HepG2 (cell line): ENCODE results near the gene NUBP2. TPM values are rescaled to one million over a fixed set of nuclear protein-coding genes. Genes with fewer than 3 reads are reported as not detected.

Experiments
- ARHGAP35 ChIP-seq: sonication (generic); formaldehyde crosslinking; IDR thresholded peaks from 2 replicates; pipeline ENCODE4 v1.9.0; 2022; ENCODE audit warnings: mild to moderate bottlenecking, inconsistent platforms, moderate library complexity, missing genetic modification reagents, borderline replicate concordance
- CSRNP1 ChIP-seq: sonication (generic); formaldehyde crosslinking; IDR thresholded peaks from 2 replicates; pipeline ENCODE4 v1.8.1; 2023; ENCODE audit warnings: mild to moderate bottlenecking, missing genetic modification reagents
- HMGXB3 ChIP-seq: sonication (generic); formaldehyde crosslinking; IDR thresholded peaks from 2 replicates; pipeline ENCODE4 v1.4.0; 2020; ENCODE audit warnings: missing genetic modification reagents, borderline replicate concordance
- JUNB ChIP-seq: sonication (generic); formaldehyde crosslinking; IDR thresholded peaks from 2 replicates; pipeline ENCODE4 v1.8.0; 2022; ENCODE audit warnings: missing genetic modification reagents, mild to moderate bottlenecking, borderline replicate concordance
- NFIC ChIP-seq: IDR thresholded peaks from 2 replicates; pipeline ENCODE4 v1.6.1; 2012; ENCODE audit warnings: mild to moderate bottlenecking, low read length, inconsistent platforms
- RNF2 ChIP-seq: fragments of 450-650 bp; conservative IDR thresholded peaks from 2 replicates; pipeline ENCODE4 v1.6.1; 2016; ENCODE audit warnings: low read depth
- RNF219 ChIP-seq: sonication (generic); formaldehyde crosslinking; IDR thresholded peaks from 2 replicates; pipeline ENCODE4 v1.5.0; 2020; ENCODE audit warnings: mild to moderate bottlenecking, missing genetic modification reagents
- U2AF1 ChIP-seq: fragments of 200-400 bp; formaldehyde crosslinking; optimal IDR thresholded peaks from 2 replicates; pipeline ENCODE3; 2017; ENCODE audit warnings: mild to moderate bottlenecking, low read depth, low read length
- ZBTB25 ChIP-seq: IDR thresholded peaks from 2 replicates; pipeline ENCODE4 v1.6.1; 2018; ENCODE audit warnings: missing genetic modification reagents
- ZBTB3 ChIP-seq: sonication (generic); formaldehyde crosslinking; IDR thresholded peaks from 2 replicates; pipeline ENCODE4 v1.4.0; 2020; ENCODE audit warnings: low read depth, mild to moderate bottlenecking, moderate library complexity, missing genetic modification reagents, borderline replicate concordance
- ZBTB7A ChIP-seq: sonication (generic); formaldehyde crosslinking; IDR thresholded peaks from 2 replicates; pipeline ENCODE4 v1.8.0; 2022; ENCODE audit warnings: mild to moderate bottlenecking, missing genetic modification reagents
- ZNF34 ChIP-seq: sonication (generic); formaldehyde crosslinking; IDR thresholded peaks from 2 replicates; pipeline ENCODE4 v1.4.0; 2020; ENCODE audit warnings: mild to moderate bottlenecking, missing genetic modification reagents, borderline replicate concordance
- ZNF564 ChIP-seq: sonication (generic); formaldehyde crosslinking; IDR thresholded peaks from 2 replicates; pipeline ENCODE4 v1.8.1; 2023; ENCODE audit warnings: mild to moderate bottlenecking, missing genetic modification reagents
- ZNF577 ChIP-seq: sonication (generic); formaldehyde crosslinking; IDR thresholded peaks from 2 replicates; pipeline ENCODE4 v1.4.0; 2020; ENCODE audit warnings: mild to moderate bottlenecking, low read depth, missing genetic modification reagents, borderline replicate concordance
- ZSCAN30 ChIP-seq: sonication (generic); formaldehyde crosslinking; IDR thresholded peaks from 2 replicates; pipeline ENCODE4 v1.5.0; 2020; ENCODE audit warnings: mild to moderate bottlenecking, missing genetic modification reagents
- polyA plus RNA-seq, 8 experiments: library from polyadenylated mRNA; depleted of rRNA in 3 of 8; stranded (reverse) in 7 of 8; unstranded in 1 of 8; fragments of >200 nt; fragmentation: Illumina TruSeq in 4 of 8; extraction: Trizol in 4 of 8; gene quantifications; 2 replicates each; pipeline versions ENCODE4 v1.2.1 to v1.2.3, GENCODE V29; 2011 to 2016; ENCODE audit warnings: low read depth in 4 of 8, missing spikeins in 1 of 8, mixed read lengths in 1 of 8; ENCODE audit not compliant: insufficient read depth in 1 of 8
- total RNA-seq, 5 experiments: library from RNA; depleted of rRNA; stranded (reverse); fragments of >200 nt; fragmentation: Illumina TruSeq; extraction: Trizol; gene quantifications; 2 replicates each; pipeline ENCODE4 v1.2.3, GENCODE V29; 2016; ENCODE audit warnings: low read depth in 1 of 5

NUBP2 gene
- total and polyA plus RNA-seq, 2 of the 13 experiments (the other 11 are each of a cell fraction or from before 2014, with no cell fraction given) = 25.7 to 61.5 TPM

- TF ChIP-seq RNF219 (no peak), HMGXB3 (CRISPR knock-in tag) (no peak; the same call in 1 of the 2 replicates), U2AF1 (peak; percentile 53), JUNB (CRISPR knock-in tag) (no peak), RNF2 (peak; percentile 94), ZBTB3 (CRISPR knock-in tag) (no peak), ZBTB7A (CRISPR knock-in tag) (peak; percentile 79; the same call in 1 of the 2 replicates), ARHGAP35 (CRISPR knock-in tag) (no peak), NFIC (no peak), ZNF577 (CRISPR knock-in tag) (no peak), ZBTB25 (CRISPR knock-in tag) (no peak), ZSCAN30 (CRISPR knock-in tag) (no peak), ZNF564 (CRISPR knock-in tag) (peak; percentile 86), CSRNP1 (CRISPR knock-in tag) (peak; percentile 77; the same call in 1 of the 2 replicates), ZNF34 (CRISPR knock-in tag) (no peak)
These were observed 9.7 kb upstream of the NUBP2 start, which contains the start of gene MRPS34 (continued) for GRCh38 chr16:1772908-1773702.
